ENCODE measurements around the gene FYCO1. TPM values are rescaled to one million over a fixed set of nuclear protein-coding genes. Genes with fewer than 3 reads are reported as not detected.
A peak's percentile ranks its signal among the peaks of the same experiment; 100 is the strongest.

Gene FYCO1
- total RNA-seq, 1 experiment from 2014 or later: 15.4 TPM

GRCh38 chr3:45905755-45906154 is 89.9 kb downstream of the FYCO1 start:
- POLR2A ChIA-PET (ENCODE audit: unreplicated experiment): no interaction called here
- Histone ChIP-seq H4K20me1 (ENCODE audit: low read length) (no peaks in the 10 kb centered on the region), H2AFZ (ENCODE audit: low read length) (no peak overlapping the region), H3K4me1 (ENCODE audit: insufficient read depth, low read length) (no peaks in the 10 kb centered on the region), H3K9me3 (ENCODE audit: low read length) (no peaks in the 10 kb centered on the region), H3F3A (ENCODE audit: low read length, unreplicated experiment) (no peaks in the 10 kb centered on the region), H3K4me2 (ENCODE audit: low read length) (no peak overlapping the region), H3K36me3 (ENCODE audit: low read depth, low read length) (no peaks in the 10 kb centered on the region), H3K4me3 (ENCODE audit: low read length) (no peak overlapping the region), H3K79me2 (ENCODE audit: low read length) (no peaks in the 10 kb centered on the region), H3K27me3 (ENCODE audit: low read length) (no peaks in the 10 kb centered on the region), H3K9me2 (replicated peaks; ENCODE audit: low read length) (no peaks in the 10 kb centered on the region), H3K27ac (ENCODE audit: low read length) (no peak overlapping the region), H3K9ac (ENCODE audit: low read length) (no peak overlapping the region)
- no peak for DNase-seq
- intact Hi-C loops (cut with micrococcal nuclease): loop anchor here (1.0 to 2.0 kb wide), 3 partner anchors 63 to 144 kb away; partner anchors contain the start of gene LZTFL1
- ATAC-seq: no peak
- CTCF ChIA-PET: no interaction called here
- TF ChIP-seq EZH2 (IDR thresholded peaks at IDR 0.05; ENCODE audit: low read length, unreplicated experiment) (no peak), EZH2phosphoT487 (IDR thresholded peaks at IDR 0.05; ENCODE audit: borderline replicate concordance, low read length) (no peak), CTCF (conservative IDR thresholded peaks at IDR 0.05; ENCODE audit: low read depth, low read length) (no peak)
- no TSS peak for BruUV-seq (replicated peaks)

- no TSS peak for BruUV-seq (replicated peaks)
- Histone ChIP-seq H3K9me2 (replicated peaks; ENCODE audit: low read length) (no peaks in the 10 kb centered on the region), H3K9ac (ENCODE audit: low read length) (no peak overlapping the region), H4K20me1 (ENCODE audit: low read length) (no peaks in the 10 kb centered on the region), H3K9me3 (ENCODE audit: low read length) (no peaks in the 10 kb centered on the region), H3K4me3 (ENCODE audit: low read length) (no peak overlapping the region), H3F3A (ENCODE audit: low read length, unreplicated experiment) (no peaks in the 10 kb centered on the region), H2AFZ (ENCODE audit: low read length) (no peak overlapping the region), H3K27me3 (ENCODE audit: low read length) (no peaks in the 10 kb centered on the region), H3K79me2 (ENCODE audit: low read length) (no peaks in the 10 kb centered on the region), H3K4me2 (ENCODE audit: low read length) (no peak overlapping the region), H3K4me1 (ENCODE audit: insufficient read depth, low read length) (no peaks in the 10 kb centered on the region), H3K36me3 (ENCODE audit: low read depth, low read length) (no peaks in the 10 kb centered on the region), H3K27ac (ENCODE audit: low read length) (no peak overlapping the region)
- no peak for DNase-seq
- no peak for ATAC-seq
- TF ChIP-seq EZH2phosphoT487 (IDR thresholded peaks at IDR 0.05; ENCODE audit: borderline replicate concordance, low read length) (no peak), CTCF (conservative IDR thresholded peaks at IDR 0.05; ENCODE audit: low read depth, low read length) (no peak), EZH2 (IDR thresholded peaks at IDR 0.05; ENCODE audit: low read length, unreplicated experiment) (no peak)
- CTCF ChIA-PET: interaction anchor here (0.5 kb wide), 1 partner anchor 237 kb away, joined by 3 read pairs; no protein-coding TSS in a partner anchor
- POLR2A ChIA-PET (ENCODE audit: unreplicated experiment): no interaction called here
- intact Hi-C loops (cut with micrococcal nuclease): no loop called here
Observed at GRCh38 chr3:45904931-45905330, 90.7 kb downstream of the FYCO1 start.

GRCh38 chr3:45896956-45897355 is 98.7 kb downstream of the FYCO1 start:
- no TSS peak for BruUV-seq (replicated peaks)
- ATAC-seq: peak; percentile 63; the same call in 1 of the 2 replicates
- H3K27me3 ChIP-seq (ENCODE audit: low read length): no peaks in the 10 kb centered on the region
- no peaks in the 10 kb centered on the region for H3K9me2 ChIP-seq (replicated peaks; ENCODE audit: low read length)
- H3K9ac ChIP-seq (ENCODE audit: low read length): no peak overlapping the region
- H3K4me2 ChIP-seq (ENCODE audit: low read length): 0 out of 2 replicates have a peak overlapping the region, but pooled peaks have one; percentile 9
- no peak overlapping the region for H3K4me3 ChIP-seq (ENCODE audit: low read length)
- H3K79me2 ChIP-seq (ENCODE audit: low read length): no peaks in the 10 kb centered on the region
- peak; percentile 38 for DNase-seq
- no peaks in the 10 kb centered on the region for H4K20me1 ChIP-seq (ENCODE audit: low read length)
- no peaks in the 10 kb centered on the region for H3K36me3 ChIP-seq (ENCODE audit: low read depth, low read length)
- POLR2A ChIA-PET (ENCODE audit: unreplicated experiment): no interaction called here
- H3K9me3 ChIP-seq (ENCODE audit: low read length): no peaks in the 10 kb centered on the region
- peaks cover 20% of the 10 kb centered on the region for H3K4me1 ChIP-seq (ENCODE audit: insufficient read depth, low read length)
- CTCF ChIA-PET: no interaction called here
- H3K27ac ChIP-seq (ENCODE audit: low read length): no peak overlapping the region
- no peak overlapping the region for H2AFZ ChIP-seq (ENCODE audit: low read length)
- TF ChIP-seq EZH2 (IDR thresholded peaks at IDR 0.05; ENCODE audit: low read length, unreplicated experiment): no peak
- no peak for TF ChIP-seq EZH2phosphoT487 (IDR thresholded peaks at IDR 0.05; ENCODE audit: borderline replicate concordance, low read length)
- no peak for TF ChIP-seq CTCF (conservative IDR thresholded peaks at IDR 0.05; ENCODE audit: low read depth, low read length)
- H3F3A ChIP-seq (ENCODE audit: low read length, unreplicated experiment): no peaks in the 10 kb centered on the region
- intact Hi-C loops (cut with micrococcal nuclease): no loop called here

All from PC-3 (cell line).